Astrocyte of the cerebellum (primary cell): ENCODE results near the gene PCOLCE2.
A peak's percentile ranks its signal among the peaks of the same experiment; 100 is the strongest.

ENCODE experiments used
- DNase-seq: peaks from one replicate; pipeline ENCODE4 v3.0.0-alpha.2; 2011; ENCODE audit warnings: low read depth
- H3K4me3 ChIP-seq: 2 replicates; pipeline ENCODE4 v1.5.1; 2011; ENCODE audit warnings: mild to moderate bottlenecking, low read depth, low read length, moderate library complexity
- CTCF ChIP-seq: IDR thresholded peaks from 2 replicates; pipeline ENCODE4 v1.5.1; 2012; ENCODE audit warnings: low read length, low read depth, moderate library complexity, mild to moderate bottlenecking; ENCODE audit errors: missing control alignments
- in situ Hi-C: cut with HindIII; loops from 2 replicates; pipeline ENCODE4 v1.10.0; 2017; ENCODE audit warnings: low sequenced_read_pairs

Gene PCOLCE2

GRCh38 chr3:142858043-142858442 lies 30.8 kb downstream of the PCOLCE2 start:
- DNase-seq = no peak
- no peak for TF ChIP-seq CTCF
- no peak overlapping the region for H3K4me3 ChIP-seq
- in situ Hi-C loops = no loop called here

GRCh38 chr3:142857056-142857455 lies 31.8 kb downstream of the PCOLCE2 start:
- peak; percentile 2 for TF ChIP-seq CTCF
- in situ Hi-C loops = no loop called here
- no peak for DNase-seq
- H3K4me3 ChIP-seq = no peak overlapping the region

GRCh38 chr3:142853270-142854168 lies 35.4 kb downstream of the PCOLCE2 start:
- DNase-seq = no peak
- no peak for TF ChIP-seq CTCF
- no peak overlapping the region for H3K4me3 ChIP-seq
- in situ Hi-C loops = no loop called here

- in situ Hi-C loops = no loop called here
- H3K4me3 ChIP-seq = no peak overlapping the region
- no peak for DNase-seq
- TF ChIP-seq CTCF = no peak
Observed at GRCh38 chr3:142852009-142852408, 36.9 kb downstream of the PCOLCE2 start.

GRCh38 chr3:142850395-142851023 lies 38.4 kb downstream of the PCOLCE2 start:
- no peak for TF ChIP-seq CTCF
- H3K4me3 ChIP-seq = no peak overlapping the region
- DNase-seq = peak; percentile 65
- in situ Hi-C loops = no loop called here

- in situ Hi-C loops = loop anchor here (25.0 kb wide), 1 partner anchor 138 kb away; no protein-coding TSS in a partner anchor
- DNase-seq = no peak
- no peak for TF ChIP-seq CTCF
- H3K4me3 ChIP-seq = no peak overlapping the region
Observed at GRCh38 chr3:142849148-142849547, 39.7 kb downstream of the PCOLCE2 start.
